GM19351 (cell line): Measurements from ENCODE around the gene C19orf12.

Source experiments
- ATAC-seq: cut with Tn5 transposase; IDR thresholded peaks from one replicate; pipeline ENCODE4 v1.9.1; 2021; ENCODE audit warnings: mild to moderate bottlenecking, moderate library complexity; ENCODE audit not compliant: unreplicated experiment

Gene C19orf12

GRCh38 chr19:29714953-29715700 lies at the start of gene C19orf12:
Gene C19orf12 (minus strand): TSS chr19:29715261. CDS start chr19:29708413, 6,848 bp downstream.
- ATAC-seq = peak; percentile 63

- ATAC-seq = no peak
Measured at GRCh38 chr19:29764361-29764760, 49.3 kb upstream of the C19orf12 start.

- ATAC-seq = no peak
Measured at GRCh38 chr19:29763196-29763595, 48.1 kb upstream of the C19orf12 start.

- ATAC-seq = no peak
Measured at GRCh38 chr19:29761575-29762232, 46.6 kb upstream of the C19orf12 start.

- ATAC-seq = no peak
Measured at GRCh38 chr19:29760752-29761502, 45.9 kb upstream of the C19orf12 start.

GRCh38 chr19:29759359-29759758 lies 44.3 kb upstream of the C19orf12 start:
- no peak for ATAC-seq

- no peak for ATAC-seq
Measured at GRCh38 chr19:29758863-29759262, 43.8 kb upstream of the C19orf12 start.

- ATAC-seq = no peak
Measured at GRCh38 chr19:29757551-29757950, 42.5 kb upstream of the C19orf12 start.

GRCh38 chr19:29753934-29754305 lies 38.9 kb upstream of the C19orf12 start:
- no peak for ATAC-seq

- no peak for ATAC-seq
Measured at GRCh38 chr19:29753190-29753933, 38.3 kb upstream of the C19orf12 start.

- no peak for ATAC-seq
Measured at GRCh38 chr19:29752450-29753025, 37.5 kb upstream of the C19orf12 start.

GRCh38 chr19:29751932-29752331 lies 36.9 kb upstream of the C19orf12 start:
- no peak for ATAC-seq

- ATAC-seq = no peak
Measured at GRCh38 chr19:29750001-29750400, 34.9 kb upstream of the C19orf12 start.

- ATAC-seq = no peak
Measured at GRCh38 chr19:29748996-29749849, 34.2 kb upstream of the C19orf12 start.

- no peak for ATAC-seq
Measured at GRCh38 chr19:29745253-29745652, 30.2 kb upstream of the C19orf12 start.

- ATAC-seq = no peak
Measured at GRCh38 chr19:29743681-29744080, 28.6 kb upstream of the C19orf12 start.

GRCh38 chr19:29741776-29742175 lies 26.7 kb upstream of the C19orf12 start:
- ATAC-seq = no peak

- no peak for ATAC-seq
Measured at GRCh38 chr19:29741226-29741625, 26.2 kb upstream of the C19orf12 start.

GRCh38 chr19:29737461-29738000 lies 22.5 kb upstream of the C19orf12 start:
- ATAC-seq = no peak
